ENCODE measurements around the gene UMODL1.

UMODL1 gene

DNA sequence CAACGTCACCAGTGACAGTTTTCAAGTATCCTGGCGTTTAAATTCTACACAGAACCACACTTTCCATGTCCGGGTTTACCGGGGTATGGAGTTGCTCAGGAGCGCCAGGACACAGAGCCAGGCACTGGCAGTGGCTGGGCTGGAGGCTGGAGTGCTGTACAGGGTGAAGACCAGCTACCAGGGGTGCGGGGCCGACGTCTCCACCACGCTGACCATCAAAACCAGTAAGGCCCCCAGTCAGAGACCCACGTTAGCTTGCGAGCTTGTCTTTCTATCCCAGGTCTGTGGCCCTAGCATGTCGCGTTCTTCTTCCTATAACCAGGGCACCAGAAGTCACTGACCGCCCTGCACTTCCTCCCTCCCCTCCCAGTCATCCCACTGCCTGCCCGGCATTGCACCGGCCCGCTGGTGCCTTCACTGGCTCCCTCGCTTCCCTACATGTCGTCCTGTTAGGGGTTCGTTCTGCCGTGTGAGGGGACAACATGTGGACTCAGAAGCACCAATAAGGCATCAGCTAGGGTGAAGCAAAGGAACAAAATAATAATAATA is 27.9 kb downstream of the UMODL1 start:
- no peak for DNase-seq (ENCODE audit: low read depth in 3 of 3)

GRCh38 chr21:42101246-42101645 is 30.1 kb downstream of the UMODL1 start:
- DNase-seq (ENCODE audit: low read depth in 3 of 3), result no peak

- no peak for DNase-seq (ENCODE audit: low read depth in 3 of 3)
Observed at GRCh38 chr21:42102076-42102475, 31.0 kb downstream of the UMODL1 start.

DNA sequence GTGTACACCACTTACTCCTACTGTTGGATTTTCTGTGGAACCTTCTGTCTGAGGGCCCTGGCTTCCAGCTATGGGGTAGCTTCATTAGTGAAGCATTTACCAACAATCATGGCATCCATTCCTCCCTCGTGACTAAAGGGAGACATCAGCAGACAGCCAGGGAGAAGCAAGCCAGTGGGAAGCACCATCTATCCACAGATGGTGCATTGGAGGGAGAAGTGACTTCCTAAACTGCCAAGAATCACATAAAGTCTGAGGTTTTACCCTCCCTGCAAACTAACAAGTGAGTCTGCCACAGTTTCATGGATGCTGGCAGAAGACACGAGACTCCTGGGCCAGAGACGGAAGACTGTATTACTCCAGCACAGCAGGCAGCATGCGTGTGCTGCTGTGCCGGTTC is 31.4 kb downstream of the UMODL1 start:
- no peak for DNase-seq (ENCODE audit: low read depth in 3 of 3)

GRCh38 chr21:42102991-42103390 is 31.9 kb downstream of the UMODL1 start:
- DNase-seq (ENCODE audit: low read depth in 3 of 3), result no peak

DNA sequence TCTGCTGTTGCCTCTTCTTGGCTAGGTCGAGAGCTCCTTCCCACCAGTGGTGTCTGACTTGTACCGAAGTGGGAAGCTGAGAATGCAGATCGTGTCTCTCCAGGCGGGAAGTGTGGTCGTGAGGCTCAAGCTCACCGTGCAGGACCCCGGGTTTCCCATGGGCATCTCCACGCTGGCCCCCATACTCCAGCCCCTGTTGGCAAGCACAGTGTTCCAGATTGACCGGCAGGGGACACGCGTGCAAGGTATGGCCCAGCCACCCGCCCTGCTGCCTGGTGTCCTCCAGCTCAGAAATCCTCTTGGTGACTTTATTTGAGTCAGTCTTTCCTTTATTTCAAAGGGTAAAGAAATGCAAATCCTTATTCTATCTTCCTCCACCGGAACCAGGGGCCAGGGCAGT is 32.7 kb downstream of the UMODL1 start:
- no peak for DNase-seq (ENCODE audit: low read depth in 3 of 3)

DNA sequence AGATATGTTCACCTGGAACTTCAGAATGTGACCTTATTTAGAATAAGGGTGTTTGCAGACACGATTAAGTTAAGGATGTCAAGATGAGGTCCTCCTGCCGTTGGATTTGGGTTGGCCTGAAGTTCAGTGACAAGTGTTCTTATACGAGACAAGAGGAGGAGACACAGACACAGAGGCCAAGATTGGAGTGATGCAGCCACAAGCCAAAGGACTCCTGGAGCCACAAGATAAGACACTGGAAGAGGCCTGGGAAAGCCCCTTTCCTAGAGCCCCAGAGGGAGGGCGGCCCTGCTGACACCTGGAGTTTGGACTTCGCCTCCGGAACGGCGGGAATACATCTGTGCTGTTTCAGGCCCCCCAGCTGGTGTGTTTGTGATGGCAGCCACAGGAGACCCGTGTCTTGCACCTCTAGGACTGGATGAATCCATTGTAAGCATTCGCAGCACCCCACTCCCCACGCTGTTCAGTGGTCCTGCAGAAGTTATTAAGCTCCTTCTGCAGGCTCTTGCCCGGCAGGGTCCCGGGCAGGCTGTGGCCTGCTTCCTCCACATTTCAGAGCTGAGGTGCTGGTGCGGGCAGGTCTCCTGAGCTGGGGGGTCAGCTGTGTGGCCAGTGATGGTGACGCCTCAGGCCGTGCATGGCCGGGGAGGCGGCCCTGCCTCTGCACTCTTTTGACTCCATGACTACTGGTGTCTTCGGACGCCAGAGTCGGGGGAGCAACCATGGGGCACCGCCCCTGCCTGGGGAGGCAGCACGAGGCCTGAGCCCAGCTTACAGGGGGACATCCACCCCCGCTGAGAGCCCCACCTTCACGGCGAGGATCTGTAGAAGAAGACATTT is 34.6 kb downstream of the UMODL1 start:
- no peak for DNase-seq (ENCODE audit: low read depth in 3 of 3)

GRCh38 chr21:42106425-42106824 is 35.3 kb downstream of the UMODL1 start:
- no peak for DNase-seq (ENCODE audit: low read depth in 3 of 3)

- DNase-seq (ENCODE audit: low read depth in 3 of 3), result no peak
Observed at GRCh38 chr21:42107177-42107880, 36.2 kb downstream of the UMODL1 start.

DNA sequence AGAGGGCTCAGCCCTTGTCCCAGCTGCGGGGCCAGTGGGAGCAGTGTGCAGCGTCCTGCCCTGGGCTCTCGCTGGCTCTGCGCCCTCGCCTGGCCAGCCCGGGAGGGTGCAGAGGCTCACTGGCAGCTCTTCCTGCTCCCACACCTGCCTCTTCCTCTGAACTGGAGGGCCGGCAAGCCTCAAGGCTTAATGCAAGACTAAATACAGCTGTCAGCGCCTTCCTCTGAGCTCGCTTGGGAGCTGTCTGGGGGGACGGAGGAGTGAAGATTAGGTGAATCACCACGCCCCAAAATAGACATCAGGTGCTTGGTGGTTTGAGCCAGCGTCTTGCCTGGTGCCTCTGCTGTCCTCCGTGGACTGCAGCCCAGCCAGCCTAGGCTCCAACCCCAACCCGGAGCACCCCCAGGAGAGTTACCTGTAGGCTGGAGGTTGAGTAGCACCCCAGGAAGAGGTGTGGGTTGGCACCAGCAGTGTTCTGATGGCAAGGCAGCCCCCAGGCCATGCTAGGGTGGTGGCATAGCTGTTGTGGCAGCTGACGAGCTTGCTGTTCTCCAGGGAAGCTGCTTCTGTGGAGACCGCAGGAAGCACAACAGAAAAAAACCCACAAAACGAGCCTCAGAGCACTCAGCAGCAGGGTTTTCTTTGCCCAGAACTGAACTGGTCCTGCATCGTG is 36.9 kb downstream of the UMODL1 start:
- DNase-seq (ENCODE audit: low read depth in 3 of 3), result peak; percentile 45 to 68 (median 52)

GRCh38 chr21:42108554-42109340 is 37.6 kb downstream of the UMODL1 start:
- no peak for DNase-seq (ENCODE audit: low read depth in 3 of 3)

GRCh38 chr21:42109473-42109872 is 38.4 kb downstream of the UMODL1 start:
- no peak for DNase-seq (ENCODE audit: low read depth in 3 of 3)

DNA sequence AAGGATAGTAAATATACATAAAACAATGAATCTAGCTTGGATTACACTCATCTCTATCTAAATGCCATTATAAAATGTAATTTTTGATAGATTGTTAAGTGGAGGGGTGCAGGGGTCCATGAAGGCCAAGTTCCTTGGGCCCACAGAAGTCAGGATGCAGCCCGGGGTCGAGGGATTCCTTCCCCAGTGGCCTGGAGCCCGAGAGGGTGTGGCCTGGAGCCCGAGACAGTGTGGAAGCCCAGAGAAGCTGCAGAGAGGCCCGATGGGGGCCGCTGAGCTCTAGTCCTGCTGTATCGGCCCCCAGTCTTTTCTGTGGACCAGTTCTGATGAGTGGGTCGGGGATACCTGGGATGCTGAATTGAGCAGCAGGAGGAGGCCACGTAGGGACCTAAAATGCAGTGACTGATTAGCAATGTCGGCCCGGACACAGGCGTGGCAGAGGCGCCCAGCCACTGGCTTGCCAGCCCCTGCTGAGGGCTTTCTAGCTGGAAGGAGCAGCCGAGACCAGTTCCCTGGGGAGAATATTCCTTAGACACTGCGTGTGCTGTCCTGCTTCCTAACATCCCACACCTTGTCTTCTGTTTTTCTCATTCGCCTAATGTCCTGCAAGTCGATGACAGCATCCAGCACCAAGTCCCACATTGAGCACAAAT is 38.9 kb downstream of the UMODL1 start:
- DNase-seq (ENCODE audit: low read depth in 3 of 3), result no peak

DNA sequence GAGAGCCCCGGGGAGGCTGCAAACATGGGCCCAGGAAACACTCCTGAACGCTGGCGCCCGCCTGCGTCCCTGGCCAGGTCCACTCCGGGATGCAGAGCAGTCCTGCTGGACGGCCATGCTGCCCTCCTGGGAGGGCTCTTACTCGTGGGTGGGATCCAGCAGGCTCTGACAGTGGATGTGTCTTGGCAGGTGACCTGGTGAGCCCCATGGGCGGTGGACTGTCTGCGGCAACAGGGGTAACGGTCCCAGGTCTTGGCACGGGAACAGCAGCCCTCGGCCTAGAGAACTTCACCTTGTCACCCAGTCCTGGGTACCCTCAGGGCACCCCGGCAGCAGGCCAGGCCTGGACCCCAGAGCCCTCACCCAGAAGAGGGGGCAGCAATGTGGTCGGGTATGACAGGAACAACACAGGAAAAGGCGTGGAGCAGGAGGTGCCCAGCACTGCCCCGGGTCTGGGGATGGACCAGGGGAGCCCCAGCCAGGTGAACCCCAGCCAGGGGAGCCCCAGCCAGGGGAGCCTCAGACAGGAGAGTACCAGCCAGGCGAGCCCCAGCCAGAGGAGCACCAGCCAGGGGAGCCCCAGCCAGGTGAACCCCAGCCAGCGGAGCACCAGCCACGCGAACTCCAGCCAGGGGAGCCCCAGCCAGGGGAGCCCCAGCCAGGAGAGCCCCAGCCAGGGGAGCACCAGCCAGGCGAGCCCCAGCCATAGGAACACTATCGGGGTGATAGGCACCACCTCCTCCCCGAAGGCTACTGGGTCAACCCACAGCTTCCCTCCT is 39.8 kb downstream of the UMODL1 start:
- no peak for DNase-seq (ENCODE audit: low read depth in 3 of 3)

- no peak for DNase-seq (ENCODE audit: low read depth in 3 of 3)
Observed at GRCh38 chr21:42111470-42111743, 40.3 kb downstream of the UMODL1 start.

GRCh38 chr21:42111811-42112210 is 40.7 kb downstream of the UMODL1 start:
- no peak for DNase-seq (ENCODE audit: low read depth in 3 of 3)

- no peak for DNase-seq (ENCODE audit: low read depth in 3 of 3)
Observed at GRCh38 chr21:42112238-42112637, 41.1 kb downstream of the UMODL1 start.

DNA sequence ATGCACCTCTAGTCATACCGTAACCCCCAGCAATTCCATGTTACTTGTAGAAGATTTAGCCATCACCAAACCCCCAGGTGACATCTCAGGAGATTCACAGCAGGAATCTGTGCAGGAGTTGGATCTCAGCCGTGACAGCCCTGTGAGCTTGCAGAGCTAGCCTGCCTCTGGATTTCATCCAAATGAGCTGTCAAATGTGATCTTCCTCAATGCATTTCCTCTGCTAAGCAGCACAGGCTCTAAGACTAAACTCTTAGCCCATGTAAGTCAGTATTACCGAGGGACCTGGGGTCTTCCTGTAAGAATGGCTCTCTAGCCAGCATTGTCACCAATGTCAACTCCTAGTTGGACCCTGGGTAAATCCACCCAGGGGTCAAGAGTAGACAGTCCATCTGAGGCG is 41.7 kb downstream of the UMODL1 start:
- DNase-seq (ENCODE audit: low read depth in 3 of 3), result no peak

GRCh38 chr21:42113926-42114409 is 42.9 kb downstream of the UMODL1 start:
- DNase-seq (ENCODE audit: low read depth in 3 of 3), result no peak

DNA sequence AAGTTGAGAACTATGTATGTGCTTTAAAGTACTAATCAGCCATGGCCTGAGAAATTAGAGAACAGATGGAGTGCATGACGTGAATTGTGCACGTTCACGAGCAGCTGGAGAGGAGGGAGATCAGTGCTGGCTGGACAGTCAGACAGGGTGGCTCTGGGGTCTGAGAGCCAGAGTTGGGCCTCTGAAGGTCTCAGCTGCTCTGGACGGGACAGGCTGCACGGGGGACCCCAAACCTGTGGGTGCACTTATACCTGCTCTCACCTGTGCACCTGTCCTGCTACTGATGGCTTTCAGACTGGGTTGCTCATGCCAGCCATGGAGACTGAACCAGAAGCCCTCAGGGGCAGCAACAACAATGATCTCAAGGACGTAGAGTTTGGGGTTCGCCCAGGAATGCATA is 43.5 kb downstream of the UMODL1 start:
- no peak for DNase-seq (ENCODE audit: low read depth in 3 of 3)
